NT2/D1 (cell line): ENCODE measurements around the gene PTGER1.
A peak's percentile ranks its signal among the peaks of the same experiment; 100 is the strongest.

ENCODE experiments used
- DNase-seq: peaks from one replicate; pipeline ENCODE4 v3.0.0-alpha.2; 2011; ENCODE audit warnings: low read depth, low spot score
- H3K27me3 ChIP-seq: 2 replicates; pipeline ENCODE4 v1.6.0; 2011; ENCODE audit warnings: mild to moderate bottlenecking; ENCODE audit not compliant: insufficient read length, insufficient read depth
- H3K36me3 ChIP-seq: 2 replicates; pipeline ENCODE4 v1.6.1; 2011; ENCODE audit warnings: mild to moderate bottlenecking, low read length, mixed read lengths; ENCODE audit not compliant: insufficient read depth, insufficient read length
- H3K4me1 ChIP-seq: 2 replicates; pipeline ENCODE4 v1.5.1; 2011; ENCODE audit not compliant: insufficient read depth, insufficient read length
- H3K4me3 ChIP-seq: 2 replicates; pipeline ENCODE4 v1.5.1; 2011; ENCODE audit warnings: low read depth; ENCODE audit not compliant: insufficient read length
- H3K9ac ChIP-seq: 2 replicates; pipeline ENCODE4 v1.6.0; 2011; ENCODE audit warnings: low read depth; ENCODE audit not compliant: insufficient read length
- H3K9me3 ChIP-seq: 2 replicates; pipeline ENCODE4 v1.5.1; 2011; ENCODE audit warnings: mild to moderate bottlenecking, low read length; ENCODE audit not compliant: insufficient read depth
- SUZ12 ChIP-seq: IDR thresholded peaks from 2 replicates; pipeline ENCODE4 v1.6.1; 2011; ENCODE audit not compliant: insufficient read length, insufficient read depth; ENCODE audit errors: extremely low read depth
- YY1 ChIP-seq: IDR thresholded peaks from 2 replicates; pipeline ENCODE4 v1.6.1; 2011; ENCODE audit not compliant: insufficient read length, insufficient read depth
- ZNF274 ChIP-seq: IDR thresholded peaks from 2 replicates; pipeline ENCODE4 v1.6.1; 2011; ENCODE audit warnings: mild to moderate bottlenecking, low read depth, low read length

PTGER1 gene

DNA sequence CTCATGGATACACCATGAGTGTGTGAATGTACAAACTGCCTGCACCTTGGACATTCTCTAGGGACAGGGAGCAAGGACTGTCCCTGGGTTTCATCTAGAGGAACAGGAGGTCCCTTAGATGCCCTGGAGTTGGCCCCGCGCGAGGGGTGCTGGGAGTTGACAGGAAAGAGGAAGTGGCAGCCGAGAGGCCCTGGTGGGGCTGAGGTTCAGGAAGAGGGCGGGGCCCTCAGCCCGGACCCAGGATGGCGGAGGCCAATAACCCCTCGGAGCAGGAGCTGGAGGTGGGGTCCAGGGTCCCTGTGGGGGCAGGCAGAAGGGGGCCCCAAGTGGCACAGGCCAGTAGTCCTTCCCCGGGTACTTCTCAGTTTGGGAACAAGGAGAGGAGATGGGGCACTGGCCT lies 35.1 kb downstream of the PTGER1 start:
- DNase-seq: no peak
- H3K9ac ChIP-seq: no peak overlapping the region
- H3K27me3 ChIP-seq: no peaks in the 10 kb centered on the region
- peaks cover 39% of the 10 kb centered on the region for H3K36me3 ChIP-seq
- H3K9me3 ChIP-seq: no peaks in the 10 kb centered on the region
- no peak overlapping the region for H3K4me3 ChIP-seq
- peaks cover 10% of the 10 kb centered on the region for H3K4me1 ChIP-seq
- no peak for TF ChIP-seq SUZ12
- no peak for TF ChIP-seq YY1
- no peak for TF ChIP-seq ZNF274

DNA sequence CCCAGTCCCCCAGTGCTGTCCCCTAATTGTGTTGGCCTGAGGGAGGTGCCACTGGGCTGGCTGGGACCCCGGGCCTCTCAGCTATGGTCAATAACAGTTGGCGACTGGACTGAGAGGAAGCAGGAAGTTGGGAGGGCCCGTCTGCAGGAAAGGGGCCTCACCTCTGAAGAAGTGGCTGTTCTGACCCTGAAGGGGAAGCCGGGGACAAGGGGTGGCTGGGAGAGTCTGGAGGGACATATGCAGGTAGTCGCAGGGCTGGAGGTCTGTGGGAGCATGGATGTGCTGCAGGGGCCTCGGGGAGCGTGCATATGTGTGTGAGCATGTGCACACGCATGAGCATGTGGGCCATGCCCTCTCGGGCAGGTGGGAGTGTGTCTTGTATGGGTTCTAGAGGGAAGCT lies 36.1 kb downstream of the PTGER1 start:
- H3K36me3 ChIP-seq: peaks cover 32% of the 10 kb centered on the region

DNA sequence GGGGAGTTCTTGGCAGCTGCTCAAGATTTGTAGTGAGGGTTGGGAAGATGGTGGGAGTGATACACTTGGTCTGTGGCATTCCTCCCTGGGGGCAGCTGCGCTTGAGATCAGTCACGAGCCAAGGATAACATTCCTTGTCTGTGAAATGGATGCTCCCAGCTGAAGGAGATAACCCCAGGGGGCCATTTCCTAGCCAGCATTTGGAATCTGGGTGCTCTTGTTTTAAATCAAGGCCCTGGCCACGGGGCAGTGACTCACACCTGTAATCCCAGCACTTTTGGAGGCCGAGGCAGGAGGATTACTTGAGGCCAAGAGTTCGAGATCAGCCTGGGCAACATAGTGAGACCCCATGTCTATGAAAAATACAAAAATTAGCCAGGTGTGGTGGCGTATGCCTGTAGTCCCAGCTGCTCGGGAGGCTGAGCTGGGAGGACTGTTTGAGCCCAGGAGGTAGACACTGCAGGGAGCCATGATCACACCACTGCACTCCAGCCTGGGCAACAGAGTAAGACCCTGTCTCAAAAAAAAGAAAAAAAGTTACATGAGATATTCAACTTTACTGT lies 37.5 kb downstream of the PTGER1 start:
- Histone ChIP-seq H3K9ac (no peak overlapping the region), H3K4me1 (peaks cover 20% of the 10 kb centered on the region), H3K27me3 (no peaks in the 10 kb centered on the region), H3K36me3 (peaks cover 19% of the 10 kb centered on the region), H3K9me3 (no peaks in the 10 kb centered on the region), H3K4me3 (no peak overlapping the region)
- no peak for DNase-seq
- no peak for TF ChIP-seq SUZ12
- no peak for TF ChIP-seq ZNF274
- no peak for TF ChIP-seq YY1

More for the DNA sequence above, 36.1 kb downstream of the PTGER1 start:
- DNase-seq: no peak
- Histone ChIP-seq H3K4me3 (no peak overlapping the region), H3K9me3 (no peaks in the 10 kb centered on the region), H3K9ac (no peak overlapping the region), H3K27me3 (no peaks in the 10 kb centered on the region), H3K4me1 (peaks cover 17% of the 10 kb centered on the region)
- no peak for TF ChIP-seq YY1
- no peak for TF ChIP-seq SUZ12
- TF ChIP-seq ZNF274: no peak

DNA sequence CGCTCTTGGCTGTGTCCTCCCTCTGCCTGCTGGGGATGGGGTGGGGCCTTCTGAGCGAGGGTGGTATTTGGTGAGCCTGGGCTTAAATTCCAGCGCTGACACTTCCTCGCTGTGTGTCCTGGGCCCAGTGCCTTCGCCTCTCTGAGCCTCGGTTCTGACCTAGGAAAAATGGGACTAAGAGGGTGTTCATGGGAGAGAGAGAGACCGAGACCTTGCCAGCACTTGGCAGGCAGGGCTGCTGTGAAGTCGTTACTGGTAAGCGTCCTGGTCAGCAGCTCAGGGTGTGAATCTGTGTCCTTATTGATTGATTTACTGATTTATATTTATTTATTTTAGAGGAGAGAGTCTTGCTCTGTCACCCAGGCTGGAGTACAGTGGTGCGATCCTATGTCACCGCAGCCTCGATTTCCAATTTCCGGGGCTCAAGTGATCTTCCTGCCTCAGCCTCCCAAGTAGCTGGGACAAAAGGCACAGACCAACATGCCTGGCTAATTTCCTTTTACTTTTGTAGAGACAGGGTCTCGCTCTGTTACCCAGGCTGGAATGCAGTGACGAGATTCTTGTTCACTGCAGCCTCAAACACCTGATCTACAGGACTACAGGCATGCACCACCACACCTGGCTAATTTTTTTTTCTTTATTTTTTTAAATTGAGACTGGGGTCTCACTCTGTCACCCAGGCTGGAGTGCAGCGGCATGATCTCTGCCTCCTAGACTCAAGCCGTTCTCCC lies 39.7 kb downstream of the PTGER1 start:
- H3K4me1 ChIP-seq: peaks cover 14% of the 10 kb centered on the region
- no peak for TF ChIP-seq SUZ12
- TF ChIP-seq ZNF274: no peak
- TF ChIP-seq YY1: no peak
- peaks cover 3% of the 10 kb centered on the region for H3K27me3 ChIP-seq
- H3K36me3 ChIP-seq: peaks cover 7% of the 10 kb centered on the region
- no peaks in the 10 kb centered on the region for H3K9me3 ChIP-seq
- H3K9ac ChIP-seq: no peak overlapping the region
- H3K4me3 ChIP-seq: no peak overlapping the region
- DNase-seq: no peak

DNA sequence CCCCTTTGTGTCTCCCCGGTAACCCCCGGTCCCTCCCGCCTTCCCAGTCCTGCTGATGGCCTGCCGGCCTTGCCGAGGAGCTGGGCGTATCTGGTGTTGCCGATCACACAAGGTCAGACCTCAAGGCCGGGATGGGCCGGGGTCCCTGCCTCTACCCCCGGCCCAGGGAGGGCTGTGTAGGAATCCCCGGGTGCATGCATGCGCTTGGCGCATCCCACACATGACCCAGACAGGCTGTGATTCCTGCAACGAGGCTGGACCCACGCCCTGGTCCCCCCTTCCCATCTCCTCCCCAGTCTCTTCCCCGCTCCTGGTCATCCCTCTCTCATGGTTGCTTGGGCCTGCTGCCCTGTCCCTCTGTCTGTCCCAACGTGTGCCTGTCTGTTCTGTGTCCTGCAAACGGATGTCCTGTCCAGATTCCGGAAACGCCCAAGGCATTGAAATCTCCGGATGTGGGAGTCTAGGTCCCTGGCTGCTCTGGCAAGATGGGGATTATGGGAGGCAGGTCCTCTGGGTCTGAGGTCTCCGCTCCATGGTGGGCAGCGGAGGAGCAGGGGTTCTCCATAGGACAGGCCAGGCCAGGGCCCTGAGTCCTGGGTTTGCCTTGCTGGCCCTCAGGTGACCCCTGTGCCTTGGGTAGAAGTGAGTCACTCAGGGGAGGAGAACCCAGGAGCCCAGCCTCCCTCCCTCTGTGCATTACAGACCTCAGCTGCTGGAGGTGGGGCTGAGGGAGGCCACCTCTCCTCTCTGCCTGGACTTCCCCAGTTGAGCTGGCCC lies 40.4 kb downstream of the PTGER1 start:
- peak overlapping the region; percentile 89 for H3K9ac ChIP-seq
- peaks cover 14% of the 10 kb centered on the region for H3K4me1 ChIP-seq
- H3K4me3 ChIP-seq: peak overlapping the region; percentile 70
- no peak for DNase-seq
- TF ChIP-seq SUZ12 (no peak), ZNF274 (no peak), YY1 (no peak)
- peaks cover 6% of the 10 kb centered on the region for H3K36me3 ChIP-seq
- H3K27me3 ChIP-seq: peaks cover 3% of the 10 kb centered on the region
- H3K9me3 ChIP-seq: no peaks in the 10 kb centered on the region

DNA sequence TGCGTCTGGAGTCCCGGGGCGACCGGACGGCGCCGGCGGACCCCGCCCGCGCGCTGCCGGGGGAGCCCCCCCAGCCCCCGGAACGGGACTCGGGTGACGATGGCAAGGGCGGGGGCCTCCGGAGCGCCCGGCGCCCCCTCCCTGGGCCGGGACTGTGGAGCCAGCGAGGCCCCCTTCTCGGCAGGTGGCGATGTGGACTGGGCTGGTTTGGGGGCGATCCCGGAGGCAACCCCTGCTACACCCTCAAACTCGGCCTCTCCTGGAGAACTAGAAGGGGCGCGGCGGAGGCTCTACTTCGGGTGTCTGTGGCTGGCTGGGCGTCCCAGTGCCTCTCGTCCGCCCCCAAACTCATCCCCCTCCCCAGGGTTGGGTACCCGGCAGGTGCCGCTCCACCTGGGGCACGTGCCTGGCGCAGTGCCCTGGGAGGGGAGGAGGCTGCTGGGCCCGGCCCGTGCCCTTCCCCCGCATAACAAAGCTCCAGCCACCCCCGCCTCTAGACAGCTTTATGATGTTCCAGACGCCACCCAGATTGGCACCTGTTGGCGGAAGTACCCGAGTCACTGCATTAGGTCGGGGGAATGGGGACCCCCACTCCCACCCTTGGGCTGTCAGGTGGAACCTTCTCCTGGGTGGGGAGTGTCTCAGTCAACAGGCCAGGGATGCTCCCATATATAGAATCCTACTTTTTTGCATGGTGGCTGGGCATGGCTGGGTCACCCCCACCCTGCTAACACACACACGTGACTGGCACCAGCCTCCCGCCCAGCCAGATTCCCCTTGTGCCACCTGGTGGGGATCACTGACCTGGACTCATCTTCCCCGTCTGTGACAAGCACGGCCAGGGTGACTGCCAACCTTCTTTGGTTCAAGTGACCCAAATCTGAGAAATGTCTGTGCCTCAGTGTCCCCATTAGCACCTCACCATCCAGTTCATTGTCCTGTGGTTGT lies 41.3 kb downstream of the PTGER1 start:
- H3K36me3 ChIP-seq: peaks cover 6% of the 10 kb centered on the region
- no peaks in the 10 kb centered on the region for H3K9me3 ChIP-seq
- peaks cover 3% of the 10 kb centered on the region for H3K27me3 ChIP-seq
- H3K4me3 ChIP-seq: peak overlapping the region; percentile 70
- no peak for DNase-seq
- TF ChIP-seq SUZ12 (no peak), ZNF274 (no peak), YY1 (no peak)
- H3K4me1 ChIP-seq: peaks cover 11% of the 10 kb centered on the region
- peak overlapping the region; percentile 89 for H3K9ac ChIP-seq
